SK-N-SH (cell line): ENCODE results near the gene MIPOL1. TPM values are rescaled to one million over a fixed set of nuclear protein-coding genes. Genes with fewer than 3 reads are reported as not detected.

ENCODE experiments used
- CTCF ChIA-PET: fragments of 300-600, 350-600 bp; formaldehyde crosslinking; extraction: SDS; loops from one replicate; lab custom pipeline; 2021; lab: Yijun Ruan, JAX
- POLR2A ChIA-PET: fragments of 350-600 bp; sonication (Branson Sonifier 250); formaldehyde crosslinking; extraction: SDS; loops from one replicate; lab custom pipeline; 2020; ENCODE audit warnings: antibody characterized with exemption, inconsistent platforms; lab: Yijun Ruan, JAX
- DNase-seq: peaks from one replicate; pipeline ENCODE4 v3.0.0; 2012
- H2AFZ ChIP-seq: fragments of 200-600 bp; sonication (generic); 2 replicates; pipeline ENCODE4 v1.8.1; 2016; ENCODE audit warnings: antibody characterized with exemption, mild to moderate bottlenecking, low read depth
- H3F3A ChIP-seq: fragments of 200-600 bp; sonication (generic); replicated peaks from 2 replicates; pipeline ENCODE3; 2016; ENCODE audit warnings: antibody characterized with exemption, mild to moderate bottlenecking; ENCODE audit not compliant: insufficient read depth
- H3K27ac ChIP-seq, 2 experiments: fragments of 200-500 bp in 1 of 2; fragments of 200-600 bp in 1 of 2; sonication (Bioruptor generic) in 1 of 2; sonication (generic), shearing (Covaris generic) in 1 of 2; 2 replicates each; pipeline versions ENCODE4 v1.5.1 to v1.6.1; 2014 to 2016; ENCODE audit warnings: low read depth in 2 of 2, inconsistent platforms in 1 of 2, low read length in 1 of 2, mild to moderate bottlenecking in 1 of 2, mixed read lengths in 1 of 2
- H3K27me3 ChIP-seq: fragments of 200-600 bp; sonication (generic), shearing (Covaris generic); 2 replicates; pipeline ENCODE4 v1.6.1; 2016; ENCODE audit warnings: mixed run types; ENCODE audit not compliant: insufficient read depth
- H3K36me3 ChIP-seq, 2 experiments: fragments of 200-500 bp in 1 of 2; fragments of 200-600 bp in 1 of 2; sonication (Bioruptor generic) in 1 of 2; sonication (generic) in 1 of 2; replicated peaks in 1 of 2; 2 replicates each; pipeline versions ENCODE3 to v1.5.1; 2014 to 2016; ENCODE audit warnings: low read length in 1 of 2, mild to moderate bottlenecking in 1 of 2; ENCODE audit not compliant: insufficient read depth in 2 of 2, control insufficient read depth in 1 of 2
- H3K4me1 ChIP-seq, 2 experiments: fragments of 200-500 bp in 1 of 2; fragments of 200-600 bp in 1 of 2; sonication (Bioruptor generic) in 1 of 2; sonication (generic), shearing (Covaris generic) in 1 of 2; 2 replicates each; pipeline versions ENCODE4 v1.5.1 to v1.6.1; 2014 to 2016; ENCODE audit warnings: low read depth in 1 of 2, low read length in 1 of 2, mixed run types in 1 of 2; ENCODE audit not compliant: insufficient read depth in 2 of 2, control insufficient read depth in 1 of 2
- H3K4me2 ChIP-seq: fragments of 200-600 bp; sonication (generic), shearing (Covaris generic); 2 replicates; pipeline ENCODE4 v1.6.1; 2017; ENCODE audit warnings: mixed run types
- H3K4me3 ChIP-seq, 2 experiments: fragments of 200-500 bp in 1 of 2; fragments of 200-600 bp in 1 of 2; sonication (Bioruptor generic) in 1 of 2; sonication (generic), shearing (Covaris generic) in 1 of 2; 2 replicates each; pipeline versions ENCODE4 v1.5.1 to v1.8.1; 2014 to 2016; ENCODE audit warnings: low read depth in 2 of 2, inconsistent platforms in 1 of 2, low read length in 1 of 2, mild to moderate bottlenecking in 1 of 2, mixed read lengths in 1 of 2, moderate library complexity in 1 of 2
- H3K79me2 ChIP-seq: fragments of 200-600 bp; sonication (generic); 2 replicates; pipeline ENCODE4 v1.8.1; 2017; ENCODE audit warnings: mild to moderate bottlenecking; ENCODE audit not compliant: insufficient read depth
- H3K9ac ChIP-seq: fragments of 200-600 bp; sonication (generic); 2 replicates; pipeline ENCODE4 v1.6.1; 2017; ENCODE audit warnings: mixed run types
- H3K9me2 ChIP-seq: fragments of 200-600 bp; sonication (generic); 2 replicates; pipeline ENCODE4 v1.6.1; 2017; ENCODE audit warnings: mixed run types
- H3K9me3 ChIP-seq: fragments of 200-600 bp; sonication (generic); 2 replicates; pipeline ENCODE4 v1.6.1; 2017; ENCODE audit warnings: mixed run types, mild to moderate bottlenecking, moderate library complexity
- H4K20me1 ChIP-seq: fragments of 200-600 bp; sonication (generic); 2 replicates; pipeline ENCODE4 v1.6.1; 2017; ENCODE audit warnings: mild to moderate bottlenecking, mixed run types; ENCODE audit not compliant: insufficient read depth
- CHD2 ChIP-seq: fragments of 150-350 bp; IDR thresholded peaks from 2 replicates; pipeline ENCODE4 v1.6.1; 2018; ENCODE audit warnings: low read length; ENCODE audit not compliant: partially characterized antibody
- EP300 ChIP-seq, 2 experiments: IDR thresholded peaks; 2 replicates each; pipeline versions ENCODE4 v1.4.0 to v1.6.1; 2012; ENCODE audit warnings: borderline replicate concordance in 1 of 2, low read depth in 1 of 2, low read length in 1 of 2
- FOSL2 ChIP-seq: IDR thresholded peaks from 2 replicates; pipeline ENCODE4 v1.4.0; 2012; ENCODE audit warnings: low read depth, mild to moderate bottlenecking, moderate library complexity, borderline replicate concordance
- FOXJ3 ChIP-seq: sonication (generic); formaldehyde crosslinking; IDR thresholded peaks from 2 replicates; pipeline ENCODE4 v1.5.1; 2020; ENCODE audit warnings: mild to moderate bottlenecking, missing genetic modification reagents
- GABPA ChIP-seq: IDR thresholded peaks from 2 replicates; pipeline ENCODE4 v1.4.0; 2012; ENCODE audit warnings: low read depth, mild to moderate bottlenecking
- GATA2 ChIP-seq: sonication (generic); formaldehyde crosslinking; IDR thresholded peaks from 2 replicates; pipeline ENCODE4 v1.5.0; 2020; ENCODE audit warnings: mild to moderate bottlenecking, missing genetic modification reagents
- MXI1 ChIP-seq: IDR thresholded peaks from 2 replicates; pipeline ENCODE4 v1.6.1; 2012; ENCODE audit warnings: mild to moderate bottlenecking, low read depth, low read length, improper control_type of control experiment
- NFIC ChIP-seq: IDR thresholded peaks from 2 replicates; pipeline ENCODE4 v1.4.0; 2012; ENCODE audit warnings: borderline replicate concordance
- NRF1 ChIP-seq: IDR thresholded peaks from 2 replicates; pipeline ENCODE4 v1.6.1; 2012; ENCODE audit warnings: low read depth, mild to moderate bottlenecking, low read length
- POLR2AphosphoS5 ChIP-seq: IDR thresholded peaks from 2 replicates; pipeline ENCODE4 v1.6.1; 2012; ENCODE audit warnings: low read depth, low read length
- RCOR1 ChIP-seq: fragments of 150-350 bp; IDR thresholded peaks from 2 replicates; pipeline ENCODE4 v1.6.1; 2017; ENCODE audit warnings: antibody characterized with exemption, low read length
- RFX5 ChIP-seq: IDR thresholded peaks from 2 replicates; pipeline ENCODE4 v1.6.1; 2012; ENCODE audit warnings: mild to moderate bottlenecking, improper control_type of control experiment, low read length
- RXRA ChIP-seq: IDR thresholded peaks from 2 replicates; pipeline ENCODE4 v1.4.0; 2012; ENCODE audit warnings: low read depth, mild to moderate bottlenecking, borderline replicate concordance
- SIN3A ChIP-seq: IDR thresholded peaks from 2 replicates; pipeline ENCODE4 v1.6.1; 2012; ENCODE audit warnings: low read depth, mild to moderate bottlenecking, low read length, moderate library complexity, borderline replicate concordance
- SMC3 ChIP-seq: IDR thresholded peaks from 2 replicates; pipeline ENCODE4 v1.6.1; 2012; ENCODE audit warnings: low read depth, low read length, improper control_type of control experiment
- TAF1 ChIP-seq: IDR thresholded peaks from 2 replicates; pipeline ENCODE4 v1.6.1; 2012; ENCODE audit warnings: low read depth, mild to moderate bottlenecking, low read length, moderate library complexity, borderline replicate concordance
- TCF12 ChIP-seq: IDR thresholded peaks from 2 replicates; pipeline ENCODE4 v1.4.0; 2012
- TEAD4 ChIP-seq: IDR thresholded peaks from 2 replicates; pipeline ENCODE4 v1.4.0; 2012; ENCODE audit warnings: mild to moderate bottlenecking, borderline replicate concordance; ENCODE audit not compliant: insufficient read depth
- WGBS: methylation state at CpG from one replicate; pipeline ENCODE4 v1.1.6; 2017; ENCODE audit warnings: low lambda C conversion rate; 5-methylcytosine and 5-hydroxymethylcytosine counted together
- polyA plus RNA-seq, 3 experiments: library from polyadenylated mRNA; depleted of rRNA; stranded (reverse); fragments of >200 nt; gene quantifications; 2 replicates each; pipeline ENCODE4 v1.2.3, GENCODE V29; 2012
- TF ChIP-seq, protein P1 (sequence below): fragments of 200-600 bp; sonication (generic); IDR thresholded peaks from 2 replicates; pipeline ENCODE4 v1.6.1; 2017; ENCODE audit warnings: antibody characterized with exemption, mild to moderate bottlenecking, moderate library complexity
- TF ChIP-seq, protein P2 (sequence below): IDR thresholded peaks from 2 replicates; pipeline ENCODE4 v1.4.0; 2012; ENCODE audit warnings: low read depth, borderline replicate concordance
- TF ChIP-seq, protein P3 (sequence below): IDR thresholded peaks from 2 replicates; pipeline ENCODE4 v1.4.0; 2012; ENCODE audit warnings: low read depth
- TF ChIP-seq, protein P4 (sequence below): fragments of 150-350 bp; IDR thresholded peaks from 2 replicates; pipeline ENCODE4 v1.6.1; 2016; ENCODE audit warnings: mild to moderate bottlenecking, low read depth, low read length
- TF ChIP-seq, protein P5 (sequence below): fragments of 150-350 bp; IDR thresholded peaks from 2 replicates; pipeline ENCODE4 v1.6.1; 2017; ENCODE audit warnings: antibody characterized with exemption, low read length, low read depth, borderline replicate concordance

The MIPOL1 gene
- polyA plus RNA-seq, 1 of the 3 experiments (the other 2 are of a cell fraction) = 0.23 TPM

DNA sequence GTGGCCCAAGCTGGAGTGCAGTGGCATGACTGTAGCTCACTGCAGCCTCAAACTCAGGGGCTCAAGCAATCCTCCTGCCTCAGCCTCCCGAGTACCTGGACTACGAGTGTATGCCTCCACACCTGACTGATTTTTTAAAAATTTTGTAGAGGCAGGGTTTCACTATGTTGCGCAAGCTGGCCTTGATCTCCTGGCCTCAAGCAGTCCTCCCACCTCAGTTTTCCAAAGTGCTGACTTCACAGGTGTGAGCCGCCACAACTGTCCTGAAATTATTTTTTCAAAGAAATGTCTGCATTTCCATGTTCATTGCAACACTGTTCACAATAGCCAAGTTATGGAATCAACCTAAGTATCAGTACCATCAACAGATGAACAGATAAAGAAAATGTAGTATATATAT, 285.9 kb downstream of the MIPOL1 start:
- Histone ChIP-seq H3K79me2 (no peaks in the 10 kb centered on the region), H3K27me3 (no peaks in the 10 kb centered on the region), H3K36me3 (no peaks in the 10 kb centered on the region), H3K9ac (no peak overlapping the region), H3K9me2 (no peaks in the 10 kb centered on the region), H4K20me1 (no peaks in the 10 kb centered on the region), H3K27ac (no peak overlapping the region), H3K9me3 (no peaks in the 10 kb centered on the region), H3K4me1 (no peaks in the 10 kb centered on the region), H3K4me2 (no peak overlapping the region), H2AFZ (no peak overlapping the region), H3K4me3 (no peak overlapping the region), H3F3A (no peaks in the 10 kb centered on the region)
- DNase-seq = no peak
- WGBS = 30% methylated on average over 2 of the region's 4 CpGs
- CTCF ChIA-PET = no interaction called here
- TF ChIP-seq RCOR1 = no peak
- TF ChIP-seq, protein P1, sequence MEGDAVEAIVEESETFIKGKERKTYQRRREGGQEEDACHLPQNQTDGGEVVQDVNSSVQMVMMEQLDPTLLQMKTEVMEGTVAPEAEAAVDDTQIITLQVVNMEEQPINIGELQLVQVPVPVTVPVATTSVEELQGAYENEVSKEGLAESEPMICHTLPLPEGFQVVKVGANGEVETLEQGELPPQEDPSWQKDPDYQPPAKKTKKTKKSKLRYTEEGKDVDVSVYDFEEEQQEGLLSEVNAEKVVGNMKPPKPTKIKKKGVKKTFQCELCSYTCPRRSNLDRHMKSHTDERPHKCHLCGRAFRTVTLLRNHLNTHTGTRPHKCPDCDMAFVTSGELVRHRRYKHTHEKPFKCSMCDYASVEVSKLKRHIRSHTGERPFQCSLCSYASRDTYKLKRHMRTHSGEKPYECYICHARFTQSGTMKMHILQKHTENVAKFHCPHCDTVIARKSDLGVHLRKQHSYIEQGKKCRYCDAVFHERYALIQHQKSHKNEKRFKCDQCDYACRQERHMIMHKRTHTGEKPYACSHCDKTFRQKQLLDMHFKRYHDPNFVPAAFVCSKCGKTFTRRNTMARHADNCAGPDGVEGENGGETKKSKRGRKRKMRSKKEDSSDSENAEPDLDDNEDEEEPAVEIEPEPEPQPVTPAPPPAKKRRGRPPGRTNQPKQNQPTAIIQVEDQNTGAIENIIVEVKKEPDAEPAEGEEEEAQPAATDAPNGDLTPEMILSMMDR = no peak
- no peak for TF ChIP-seq SIN3A
- TF ChIP-seq, protein P2, sequence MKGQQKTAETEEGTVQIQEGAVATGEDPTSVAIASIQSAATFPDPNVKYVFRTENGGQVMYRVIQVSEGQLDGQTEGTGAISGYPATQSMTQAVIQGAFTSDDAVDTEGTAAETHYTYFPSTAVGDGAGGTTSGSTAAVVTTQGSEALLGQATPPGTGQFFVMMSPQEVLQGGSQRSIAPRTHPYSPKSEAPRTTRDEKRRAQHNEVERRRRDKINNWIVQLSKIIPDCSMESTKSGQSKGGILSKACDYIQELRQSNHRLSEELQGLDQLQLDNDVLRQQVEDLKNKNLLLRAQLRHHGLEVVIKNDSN = no peak
- TF ChIP-seq, protein P3, sequence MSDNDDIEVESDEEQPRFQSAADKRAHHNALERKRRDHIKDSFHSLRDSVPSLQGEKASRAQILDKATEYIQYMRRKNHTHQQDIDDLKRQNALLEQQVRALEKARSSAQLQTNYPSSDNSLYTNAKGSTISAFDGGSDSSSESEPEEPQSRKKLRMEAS = no peak
- no peak for TF ChIP-seq RFX5
- no peak for TF ChIP-seq TCF12
- no peak for TF ChIP-seq NFIC
- no peak for TF ChIP-seq TEAD4
- no peak for TF ChIP-seq FOSL2
- no peak for TF ChIP-seq TAF1
- no peak for TF ChIP-seq MXI1
- no peak for TF ChIP-seq GATA2 (CRISPR knock-in tag)
- no peak for TF ChIP-seq FOXJ3 (CRISPR knock-in tag)
- TF ChIP-seq POLR2AphosphoS5 = no peak
- TF ChIP-seq RXRA = no peak
- POLR2A ChIA-PET = no interaction called here

DNA sequence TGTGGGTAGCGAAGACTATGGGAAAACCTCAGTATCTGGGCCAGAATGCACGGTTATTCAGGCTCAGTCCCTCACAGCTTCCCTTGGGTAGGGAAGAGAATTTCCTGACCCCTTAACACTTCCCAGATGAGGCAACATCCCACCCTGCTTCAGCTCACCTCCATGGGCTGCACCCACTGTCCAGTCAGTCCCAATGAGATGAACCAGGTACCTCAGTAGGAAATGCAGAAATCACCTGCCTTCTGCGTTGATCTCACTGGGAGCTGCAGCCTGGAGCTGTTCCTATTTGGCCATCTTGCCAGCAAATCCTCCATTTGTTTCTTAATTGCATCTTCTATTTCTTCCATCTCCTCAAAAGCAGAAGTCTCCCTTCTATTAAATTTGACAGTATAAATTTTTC, 292.9 kb downstream of the MIPOL1 start:
- Histone ChIP-seq H3K79me2 (no peaks in the 10 kb centered on the region), H3K36me3 (no peaks in the 10 kb centered on the region), H3K27ac (no peak overlapping the region), H4K20me1 (no peaks in the 10 kb centered on the region), H3K9ac (no peak overlapping the region), H3K4me2 (no peak overlapping the region), H3K9me2 (no peaks in the 10 kb centered on the region), H3K27me3 (no peaks in the 10 kb centered on the region), H3F3A (no peaks in the 10 kb centered on the region), H3K9me3 (no peaks in the 10 kb centered on the region), H3K4me3 (no peak overlapping the region), H3K4me1 (no peaks in the 10 kb centered on the region), H2AFZ (no peak overlapping the region)
- DNase-seq = no peak
- CTCF ChIA-PET = no interaction called here
- POLR2A ChIA-PET = no interaction called here
- WGBS = 21% methylated on average over 3 of the region's 3 CpGs
- TF ChIP-seq GATA2 (CRISPR knock-in tag) (no peak), MXI1 (no peak), SMC3 (no peak), RCOR1 (no peak), FOSL2 (no peak), TEAD4 (no peak), NRF1 (no peak), GABPA (no peak), POLR2AphosphoS5 (no peak), SIN3A (no peak), CHD2 (no peak), EP300 (IDR thresholded peaks at IDR 0.05; ENCODE audit: borderline replicate concordance in 1 of 2, low read depth in 1 of 2, low read length in 1 of 2) (no peak), TCF12 (no peak)
- TF ChIP-seq, protein P4, sequence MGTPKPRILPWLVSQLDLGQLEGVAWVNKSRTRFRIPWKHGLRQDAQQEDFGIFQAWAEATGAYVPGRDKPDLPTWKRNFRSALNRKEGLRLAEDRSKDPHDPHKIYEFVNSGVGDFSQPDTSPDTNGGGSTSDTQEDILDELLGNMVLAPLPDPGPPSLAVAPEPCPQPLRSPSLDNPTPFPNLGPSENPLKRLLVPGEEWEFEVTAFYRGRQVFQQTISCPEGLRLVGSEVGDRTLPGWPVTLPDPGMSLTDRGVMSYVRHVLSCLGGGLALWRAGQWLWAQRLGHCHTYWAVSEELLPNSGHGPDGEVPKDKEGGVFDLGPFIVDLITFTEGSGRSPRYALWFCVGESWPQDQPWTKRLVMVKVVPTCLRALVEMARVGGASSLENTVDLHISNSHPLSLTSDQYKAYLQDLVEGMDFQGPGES = no peak
- TF ChIP-seq, protein P5, sequence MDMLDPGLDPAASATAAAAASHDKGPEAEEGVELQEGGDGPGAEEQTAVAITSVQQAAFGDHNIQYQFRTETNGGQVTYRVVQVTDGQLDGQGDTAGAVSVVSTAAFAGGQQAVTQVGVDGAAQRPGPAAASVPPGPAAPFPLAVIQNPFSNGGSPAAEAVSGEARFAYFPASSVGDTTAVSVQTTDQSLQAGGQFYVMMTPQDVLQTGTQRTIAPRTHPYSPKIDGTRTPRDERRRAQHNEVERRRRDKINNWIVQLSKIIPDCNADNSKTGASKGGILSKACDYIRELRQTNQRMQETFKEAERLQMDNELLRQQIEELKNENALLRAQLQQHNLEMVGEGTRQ = no peak
